Endodermal cell (in vitro differentiated cells): ENCODE results near the gene KIAA0040. TPM values are rescaled to one million over a fixed set of nuclear protein-coding genes. Genes with fewer than 3 reads are reported as not detected.

Experiments used
- DNase-seq: peaks from one replicate; pipeline ENCODE4 v3.0.0-alpha.2; 2017
- H3K27ac ChIP-seq: 2 replicates; pipeline ENCODE4 v1.5.1; 2013; ENCODE audit warnings: mild to moderate bottlenecking, low read depth, low read length, moderate library complexity
- H3K27me3 ChIP-seq: 2 replicates; pipeline ENCODE4 v1.6.1; 2013; ENCODE audit warnings: mild to moderate bottlenecking, low read length, moderate library complexity; ENCODE audit not compliant: insufficient read depth, control insufficient read depth, poor library complexity, severe bottlenecking
- H3K36me3 ChIP-seq: 2 replicates; pipeline ENCODE4 v1.7.0; 2013; ENCODE audit warnings: mild to moderate bottlenecking, low read length, moderate library complexity; ENCODE audit not compliant: control insufficient read depth, insufficient read depth
- H3K4me1 ChIP-seq: one replicate; pipeline ENCODE4 v1.7.0; 2013; ENCODE audit warnings: low read length; ENCODE audit not compliant: control insufficient read depth, insufficient read depth
- H3K4me3 ChIP-seq: 2 replicates; pipeline ENCODE4 v1.5.1; 2013; ENCODE audit warnings: mild to moderate bottlenecking, low read length, moderate library complexity
- H3K9ac ChIP-seq: 2 replicates; pipeline ENCODE4 v1.6.1; 2013; ENCODE audit warnings: mild to moderate bottlenecking, low read length, moderate library complexity; ENCODE audit not compliant: poor library complexity, severe bottlenecking; ENCODE audit errors: extremely low read depth
- H3K9me3 ChIP-seq: 2 replicates; pipeline ENCODE4 v1.6.1; 2013; ENCODE audit warnings: mild to moderate bottlenecking, low read length, moderate library complexity; ENCODE audit not compliant: control insufficient read depth
- H3K27ac Mint-ChIP-seq: 2 replicates; pipeline ENCODE4 v1.8.0; 2020; ENCODE audit warnings: mixed read lengths
- H3K27me3 Mint-ChIP-seq: 2 replicates; pipeline ENCODE4 v1.8.0; 2021; ENCODE audit warnings: mild to moderate bottlenecking, mixed read lengths; ENCODE audit not compliant: insufficient read depth
- H3K36me3 Mint-ChIP-seq: 2 replicates; pipeline ENCODE4 v1.8.0; 2020; ENCODE audit warnings: low read depth, mixed read lengths
- H3K4me1 Mint-ChIP-seq: 2 replicates; pipeline ENCODE4 v1.8.0; 2020; ENCODE audit warnings: mixed read lengths
- H3K4me3 Mint-ChIP-seq: 2 replicates; pipeline ENCODE4 v1.8.0; 2020; ENCODE audit warnings: mild to moderate bottlenecking, moderate library complexity, mixed read lengths
- H3K9me3 Mint-ChIP-seq: 2 replicates; pipeline ENCODE4 v1.8.0; 2020; ENCODE audit warnings: mild to moderate bottlenecking, mixed read lengths
- WGBS, 2 experiments: methylation state at CpG; one replicate each; pipeline versions ENCODE4 v1.1.5 to v1.1.7; 2013; ENCODE audit warnings: missing lambda C conversion rate in 2 of 2, mixed read lengths in 1 of 2; ENCODE audit not compliant: insufficient coverage in 1 of 2, insufficient read length in 1 of 2; 5-methylcytosine and 5-hydroxymethylcytosine counted together
- total RNA-seq, 2 donors: library from RNA; stranded (reverse); fragmentation: NEBNext Ultra II Directional in 1 of 2; extraction: Animal tissue kit (Norgen Biotek cat#: 25700) in 1 of 2; gene quantifications; 2 replicates in 1 of 2; 3 replicates in 1 of 2; pipeline ENCODE4 v1.2.1, GENCODE V29; 2021
- TF ChIP-seq, protein P1 (sequence below): fragments of 200-600 bp; sonication (generic); conservative IDR thresholded peaks from 2 replicates; pipeline ENCODE4 v1.5.0; 2021; ENCODE audit warnings: antibody characterized with exemption, mild to moderate bottlenecking

Gene KIAA0040
- total RNA-seq, 2 donors from 2014 or later, result 9.2 to 12.9 TPM

DNA sequence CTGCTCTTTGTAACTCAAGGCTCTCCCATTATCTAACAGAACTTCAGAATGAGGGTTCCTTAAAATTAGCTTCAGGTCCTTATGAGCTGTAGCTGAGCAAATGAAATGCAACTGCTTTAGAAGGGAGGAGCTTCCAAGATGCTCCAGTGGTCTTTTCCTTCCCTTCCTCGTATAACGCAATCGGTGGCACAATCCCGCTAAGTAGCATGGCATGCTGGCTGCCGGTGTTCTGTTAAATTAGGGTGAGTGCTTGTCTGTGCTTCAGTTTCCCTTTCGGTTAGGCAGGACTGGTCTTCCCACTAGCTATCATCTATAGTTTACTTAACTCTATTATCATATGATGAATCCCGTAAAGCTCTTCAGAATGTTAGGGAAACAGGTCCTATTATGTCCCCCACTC lies 917 bp downstream of the KIAA0040 start:
- Histone ChIP-seq H3K4me1 (no peaks in the 10 kb centered on the region), H3K9ac (peak overlapping the region; percentile 48), H3K9me3 (no peaks in the 10 kb centered on the region), H3K27ac (no peak overlapping the region), H3K4me3 (peak overlapping the region; percentile 94), H3K27me3 (peaks cover 31% of the 10 kb centered on the region), H3K36me3 (peaks cover 3% of the 10 kb centered on the region)
- Mint-ChIP-seq H3K27ac (no peak overlapping the region), H3K9me3 (no peaks in the 10 kb centered on the region), H3K27me3 (peaks cover 26% of the 10 kb centered on the region), H3K4me1 (peaks cover 19% of the 10 kb centered on the region), H3K4me3 (peak overlapping the region; percentile 71), H3K36me3 (no peaks in the 10 kb centered on the region)
- DNase-seq, result no peak
- 46% methylated on average over 7 of the region's 7 CpGs; no CpG with 5 or more reads in 1 of the 2 experiments for WGBS, 2 experiments
- TF ChIP-seq, protein P1, sequence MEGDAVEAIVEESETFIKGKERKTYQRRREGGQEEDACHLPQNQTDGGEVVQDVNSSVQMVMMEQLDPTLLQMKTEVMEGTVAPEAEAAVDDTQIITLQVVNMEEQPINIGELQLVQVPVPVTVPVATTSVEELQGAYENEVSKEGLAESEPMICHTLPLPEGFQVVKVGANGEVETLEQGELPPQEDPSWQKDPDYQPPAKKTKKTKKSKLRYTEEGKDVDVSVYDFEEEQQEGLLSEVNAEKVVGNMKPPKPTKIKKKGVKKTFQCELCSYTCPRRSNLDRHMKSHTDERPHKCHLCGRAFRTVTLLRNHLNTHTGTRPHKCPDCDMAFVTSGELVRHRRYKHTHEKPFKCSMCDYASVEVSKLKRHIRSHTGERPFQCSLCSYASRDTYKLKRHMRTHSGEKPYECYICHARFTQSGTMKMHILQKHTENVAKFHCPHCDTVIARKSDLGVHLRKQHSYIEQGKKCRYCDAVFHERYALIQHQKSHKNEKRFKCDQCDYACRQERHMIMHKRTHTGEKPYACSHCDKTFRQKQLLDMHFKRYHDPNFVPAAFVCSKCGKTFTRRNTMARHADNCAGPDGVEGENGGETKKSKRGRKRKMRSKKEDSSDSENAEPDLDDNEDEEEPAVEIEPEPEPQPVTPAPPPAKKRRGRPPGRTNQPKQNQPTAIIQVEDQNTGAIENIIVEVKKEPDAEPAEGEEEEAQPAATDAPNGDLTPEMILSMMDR, result no peak

DNA sequence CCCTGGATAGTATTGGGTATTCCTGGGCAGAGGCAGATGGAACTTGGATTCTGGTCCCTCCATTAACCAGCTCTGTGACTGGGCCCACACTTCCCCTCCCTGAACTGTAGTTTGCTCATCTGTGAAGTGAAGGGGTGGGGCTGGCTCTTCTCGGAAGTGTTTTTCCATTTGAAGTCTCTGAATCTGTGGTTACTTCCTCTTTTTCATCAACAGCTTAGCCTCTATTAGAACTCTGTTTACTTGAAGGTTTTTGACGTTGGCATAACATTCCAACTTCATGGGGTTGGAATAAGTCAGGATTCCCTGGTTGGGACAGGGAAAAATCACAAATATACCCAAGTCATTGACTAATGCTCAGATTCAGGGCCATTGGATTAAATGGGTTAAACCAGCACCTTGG lies 3.6 kb downstream of the KIAA0040 start:
- no peak overlapping the region for H3K4me3 Mint-ChIP-seq
- H3K9ac ChIP-seq, result no peak overlapping the region
- TF ChIP-seq, protein P1, result no peak

DNA sequence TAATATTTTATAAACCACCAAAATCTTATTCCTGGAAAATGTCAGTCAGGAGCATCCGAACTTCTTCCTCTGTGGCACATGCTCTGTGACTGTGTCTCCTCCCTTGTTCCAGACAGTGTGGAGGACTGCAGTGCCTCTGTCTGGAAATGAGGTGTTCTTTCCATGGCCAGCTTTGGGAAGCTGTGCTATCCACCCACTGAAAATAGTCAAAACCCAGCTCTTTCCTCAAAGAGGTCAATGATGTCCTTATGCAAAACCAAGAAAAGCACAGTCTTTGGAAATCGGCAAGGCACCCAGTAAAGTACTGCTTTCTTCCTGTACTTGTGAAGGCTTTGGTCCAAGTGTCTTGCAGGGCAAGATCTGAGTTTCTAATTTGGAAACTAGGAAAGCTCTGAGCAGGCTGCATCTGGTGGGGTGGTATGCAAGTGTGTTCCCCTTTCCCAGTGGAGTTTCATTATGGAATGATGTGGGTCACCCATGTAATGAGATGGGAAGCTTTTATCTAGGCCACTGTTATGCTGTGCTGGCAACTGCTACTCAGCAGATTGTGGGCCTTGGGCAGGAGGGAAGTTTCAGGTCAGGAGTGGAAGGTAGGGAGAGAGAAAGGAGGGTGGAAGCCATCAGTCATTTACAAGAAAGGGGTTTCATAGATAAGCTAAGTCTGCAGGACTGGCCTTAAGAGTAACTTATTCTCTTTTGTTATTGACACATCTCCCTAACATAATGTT lies 6.0 kb downstream of the KIAA0040 start:
- Mint-ChIP-seq H3K9me3 (no peaks in the 10 kb centered on the region), H3K27me3 (no peaks in the 10 kb centered on the region), H3K27ac (no peak overlapping the region), H3K36me3 (no peaks in the 10 kb centered on the region), H3K4me1 (peaks cover 18% of the 10 kb centered on the region), H3K4me3 (no peak overlapping the region)
- Histone ChIP-seq H3K4me3 (no peak overlapping the region), H3K9ac (no peak overlapping the region), H3K9me3 (no peaks in the 10 kb centered on the region), H3K27ac (no peak overlapping the region), H3K36me3 (peaks cover 6% of the 10 kb centered on the region), H3K4me1 (no peaks in the 10 kb centered on the region), H3K27me3 (no peaks in the 10 kb centered on the region)
- DNase-seq, result no peak
- TF ChIP-seq, protein P1, result no peak
- WGBS, 2 experiments, result 94% methylated on average over 2 of the region's 2 CpGs

More for the DNA sequence above, 3.6 kb downstream of the KIAA0040 start:
- Mint-ChIP-seq H3K4me1 (peaks cover 19% of the 10 kb centered on the region), H3K27ac (no peak overlapping the region), H3K9me3 (no peaks in the 10 kb centered on the region), H3K27me3 (peaks cover 8% of the 10 kb centered on the region), H3K36me3 (no peaks in the 10 kb centered on the region)
- WGBS, 2 experiments, result 79 to 80% methylated on average over 1 to 2 of the region's 2 CpGs
- H3K4me1 ChIP-seq, result no peaks in the 10 kb centered on the region
- H3K4me3 ChIP-seq, result peak overlapping the region; percentile 94
- no peaks in the 10 kb centered on the region for H3K9me3 ChIP-seq
- H3K27ac ChIP-seq, result no peak overlapping the region
- no peak for DNase-seq
- peaks cover 9% of the 10 kb centered on the region for H3K27me3 ChIP-seq
- H3K36me3 ChIP-seq, result peaks cover 6% of the 10 kb centered on the region
